ENCODE measurements around the gene SIL1. TPM values are rescaled to one million over a fixed set of nuclear protein-coding genes. Genes with fewer than 3 reads are reported as not detected.

SIL1 gene
- total RNA-seq, 1 donor from 2014 or later = 16.0 TPM

GRCh38 chr5:139158791-139159190, 39.4 kb downstream of the SIL1 start:
- no peaks in the 10 kb centered on the region for H3K27me3 Mint-ChIP-seq (ENCODE audit: low read depth)
- TF ChIP-seq CTCF (conservative IDR thresholded peaks at IDR 0.05) = no peak
- peaks cover 39% of the 10 kb centered on the region for H3K4me1 Mint-ChIP-seq
- no peak overlapping the region for H3K4me3 Mint-ChIP-seq
- H3K9me3 Mint-ChIP-seq = no peaks in the 10 kb centered on the region
- H3K36me3 Mint-ChIP-seq (ENCODE audit: low read depth) = no peaks in the 10 kb centered on the region
- DNase-seq (ENCODE audit: low read depth, low spot score) = no peak
- peak overlapping the region; percentile 9 for H3K27ac Mint-ChIP-seq (ENCODE audit: unreplicated experiment)

GRCh38 chr5:139157556-139157955, 40.6 kb downstream of the SIL1 start:
- peaks cover 35% of the 10 kb centered on the region for H3K4me1 Mint-ChIP-seq
- H3K4me3 Mint-ChIP-seq = no peak overlapping the region
- H3K27ac Mint-ChIP-seq (ENCODE audit: unreplicated experiment) = no peak overlapping the region
- no peaks in the 10 kb centered on the region for H3K27me3 Mint-ChIP-seq (ENCODE audit: low read depth)
- no peak for DNase-seq (ENCODE audit: low read depth, low spot score)
- TF ChIP-seq CTCF (conservative IDR thresholded peaks at IDR 0.05) = no peak
- H3K36me3 Mint-ChIP-seq (ENCODE audit: low read depth) = no peaks in the 10 kb centered on the region
- H3K9me3 Mint-ChIP-seq = no peaks in the 10 kb centered on the region

GRCh38 chr5:139156814-139157213, 41.4 kb downstream of the SIL1 start:
- no peak overlapping the region for H3K4me3 Mint-ChIP-seq
- no peak overlapping the region for H3K27ac Mint-ChIP-seq (ENCODE audit: unreplicated experiment)
- no peak for DNase-seq (ENCODE audit: low read depth, low spot score)
- no peaks in the 10 kb centered on the region for H3K36me3 Mint-ChIP-seq (ENCODE audit: low read depth)
- no peaks in the 10 kb centered on the region for H3K27me3 Mint-ChIP-seq (ENCODE audit: low read depth)
- H3K9me3 Mint-ChIP-seq = no peaks in the 10 kb centered on the region
- TF ChIP-seq CTCF (conservative IDR thresholded peaks at IDR 0.05) = no peak
- H3K4me1 Mint-ChIP-seq = peaks cover 27% of the 10 kb centered on the region

- no peaks in the 10 kb centered on the region for H3K9me3 Mint-ChIP-seq
- no peaks in the 10 kb centered on the region for H3K36me3 Mint-ChIP-seq (ENCODE audit: low read depth)
- peaks cover 26% of the 10 kb centered on the region for H3K4me1 Mint-ChIP-seq
- TF ChIP-seq CTCF (conservative IDR thresholded peaks at IDR 0.05) = no peak
- no peaks in the 10 kb centered on the region for H3K27me3 Mint-ChIP-seq (ENCODE audit: low read depth)
- DNase-seq (ENCODE audit: low read depth, low spot score) = no peak
- no peak overlapping the region for H3K27ac Mint-ChIP-seq (ENCODE audit: unreplicated experiment)
- no peak overlapping the region for H3K4me3 Mint-ChIP-seq
Observed at GRCh38 chr5:139155333-139155732, 42.8 kb downstream of the SIL1 start.

- H3K4me3 Mint-ChIP-seq = no peak overlapping the region
- no peaks in the 10 kb centered on the region for H3K4me1 Mint-ChIP-seq
- no peaks in the 10 kb centered on the region for H3K9me3 Mint-ChIP-seq
- H3K27me3 Mint-ChIP-seq (ENCODE audit: low read depth) = no peaks in the 10 kb centered on the region
- TF ChIP-seq CTCF (conservative IDR thresholded peaks at IDR 0.05) = no peak
- no peak for DNase-seq (ENCODE audit: low read depth, low spot score)
- no peaks in the 10 kb centered on the region for H3K36me3 Mint-ChIP-seq (ENCODE audit: low read depth)
- no peak overlapping the region for H3K27ac Mint-ChIP-seq (ENCODE audit: unreplicated experiment)
Observed at GRCh38 chr5:139151902-139152301, 46.3 kb downstream of the SIL1 start.

Measured in neural crest cell (in vitro differentiated cells).